Stimulated activated CD4-positive, alpha-beta T cell treated with anti-CD3 and anti-CD28 coated beads, Interleukin-4, amount 100 ng/mL, for 24 hours (primary cell): ENCODE measurements around the gene BMP5.
"Not testable (repeated sequence)": the region's sequence is repeated elsewhere in the genome, so short reads cannot be mapped to it uniquely, and the experiment has no call there.

ENCODE experiments used
- DNase-seq: peaks from one replicate; pipeline ENCODE4 v3.0.0-alpha.2; 2020

The BMP5 gene

DNA sequence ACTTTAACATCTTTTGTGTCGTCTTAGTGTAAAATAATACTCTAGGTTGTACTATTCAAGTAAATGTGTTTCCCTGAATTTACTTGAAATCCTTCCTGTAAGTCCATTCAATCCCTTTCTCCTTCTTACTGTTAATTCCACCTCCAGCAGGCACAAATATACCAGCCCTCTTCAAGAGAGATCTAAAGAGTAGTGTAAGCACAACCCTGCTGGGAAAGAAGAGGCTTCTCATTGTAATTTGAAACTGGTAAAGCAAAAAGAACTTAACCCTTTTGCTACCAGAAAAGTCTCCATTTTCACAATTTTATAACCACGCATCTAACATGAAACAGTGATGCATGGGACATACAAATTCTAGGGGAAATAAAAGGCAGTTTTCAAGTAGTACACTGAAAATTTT lies at the start of gene BMP5:
Gene BMP5 (minus strand): TSS at position 191 of the 400 bp plus-strand sequence. CDS start 725 bp downstream, outside the sequence.
- DNase-seq = no peak

DNA sequence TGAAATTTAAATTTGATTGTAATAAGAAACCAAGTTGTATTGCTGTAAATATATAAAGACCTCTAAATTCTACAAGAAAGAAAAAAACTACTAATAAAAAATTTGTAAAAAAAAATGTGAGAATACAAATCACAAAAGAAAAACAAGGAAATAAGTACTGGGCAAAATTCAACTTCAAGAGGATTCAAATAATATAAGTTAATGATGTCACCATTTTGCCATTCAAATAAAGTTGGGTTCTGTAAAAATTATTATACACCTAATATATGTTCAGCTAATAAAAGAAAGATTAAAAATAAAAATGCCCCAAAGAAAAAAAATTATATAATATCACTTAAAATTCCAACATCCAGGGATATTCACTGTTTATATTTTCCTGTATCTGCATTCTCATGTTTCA lies 47.0 kb upstream of the BMP5 start:
- no peak for DNase-seq

DNA sequence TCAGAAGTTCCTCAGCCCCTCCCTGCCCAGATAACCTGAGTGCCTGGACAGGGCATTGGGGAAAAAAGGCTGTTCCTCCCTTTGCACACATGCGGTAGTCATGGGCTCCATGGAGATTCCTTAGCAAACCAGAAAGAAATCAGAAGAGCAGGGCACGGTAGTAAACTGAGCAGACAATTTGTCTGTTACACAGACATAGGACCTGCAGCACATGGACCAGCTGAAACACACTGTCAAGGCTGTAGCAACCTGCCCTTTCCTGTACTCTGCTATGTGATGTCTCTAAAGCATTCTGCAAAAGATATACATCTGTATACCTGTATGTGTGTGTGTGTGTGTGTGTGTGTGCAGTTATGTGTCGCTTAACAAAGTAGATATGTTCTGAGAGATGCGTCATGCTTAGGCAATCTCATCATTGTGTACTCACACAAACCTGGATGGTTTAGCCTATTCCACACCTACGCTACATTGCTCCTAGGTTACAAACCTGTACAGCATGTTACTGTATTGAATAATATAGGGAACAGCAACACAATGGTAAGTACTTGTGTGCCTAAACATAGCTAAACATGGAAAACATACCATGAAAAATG lies 44.4 kb upstream of the BMP5 start:
- no peak for DNase-seq

GRCh38 chr6:55918639-55919038 lies 43.2 kb upstream of the BMP5 start:
- DNase-seq = no peak

- no peak for DNase-seq
These were observed 42.5 kb upstream of the BMP5 start for GRCh38 chr6:55917751-55918415.

DNA sequence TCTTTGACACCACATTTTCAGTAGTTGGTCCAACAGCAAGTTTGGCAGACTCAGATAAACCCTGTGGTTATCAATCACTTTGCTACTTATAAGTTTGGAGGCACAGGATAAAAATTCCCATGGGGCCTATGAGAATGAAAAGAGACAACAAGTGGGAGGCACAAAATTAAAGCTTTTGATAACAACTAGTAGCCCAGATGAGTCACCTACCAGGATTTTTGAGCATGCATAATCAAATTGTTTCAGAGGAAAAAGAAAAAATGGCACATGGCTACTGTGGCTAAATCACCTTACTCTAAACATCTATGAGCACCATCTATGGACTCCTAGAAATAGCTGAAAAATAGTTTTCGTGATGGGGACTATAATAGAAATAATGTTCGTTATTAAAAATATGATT lies 40.8 kb upstream of the BMP5 start:
- no peak for DNase-seq

GRCh38 chr6:55913228-55914195 lies 38.1 kb upstream of the BMP5 start:
- DNase-seq = no peak

DNA sequence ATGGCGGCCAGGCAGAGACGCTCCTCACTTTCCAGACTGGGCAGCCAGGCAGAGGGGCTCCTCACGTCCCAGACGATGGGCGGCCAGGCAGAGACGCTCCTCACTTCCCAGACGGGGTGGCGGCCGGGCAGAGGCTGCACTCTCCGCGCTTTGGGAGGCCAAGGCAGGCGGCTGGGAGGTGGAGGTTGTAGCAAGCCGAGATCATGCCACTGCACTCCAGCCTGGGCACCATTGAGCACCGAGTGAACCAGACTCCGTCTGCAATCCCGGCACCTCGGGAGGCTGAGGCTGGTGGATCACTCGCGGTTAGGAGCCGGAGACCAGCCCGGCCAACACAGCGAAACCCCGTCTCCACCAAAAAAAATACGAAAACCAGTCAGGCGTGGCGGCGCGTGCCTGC lies 35.1 kb upstream of the BMP5 start:
- DNase-seq = not testable (repeated sequence)

DNA sequence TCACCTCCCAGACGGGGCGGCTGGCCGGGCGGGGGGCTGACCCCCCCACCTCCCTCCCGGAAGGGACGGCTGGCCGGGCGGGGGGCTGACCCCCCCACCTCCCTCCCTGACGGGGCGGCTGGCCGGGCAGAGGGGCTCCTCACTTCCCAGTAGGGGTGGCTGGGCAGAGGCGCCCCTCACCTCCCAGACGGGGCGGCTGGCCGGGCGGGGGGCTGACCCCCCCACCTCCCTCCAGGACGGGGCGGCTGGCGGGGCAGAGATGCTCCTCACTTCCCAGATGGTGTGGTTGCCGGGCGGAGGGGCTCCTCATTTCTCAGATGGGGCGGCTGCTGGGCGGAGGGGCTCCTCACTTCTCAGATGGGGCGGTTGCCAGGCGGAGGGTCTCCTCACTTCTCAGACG lies 34.5 kb upstream of the BMP5 start:
- not testable (repeated sequence) for DNase-seq

DNA sequence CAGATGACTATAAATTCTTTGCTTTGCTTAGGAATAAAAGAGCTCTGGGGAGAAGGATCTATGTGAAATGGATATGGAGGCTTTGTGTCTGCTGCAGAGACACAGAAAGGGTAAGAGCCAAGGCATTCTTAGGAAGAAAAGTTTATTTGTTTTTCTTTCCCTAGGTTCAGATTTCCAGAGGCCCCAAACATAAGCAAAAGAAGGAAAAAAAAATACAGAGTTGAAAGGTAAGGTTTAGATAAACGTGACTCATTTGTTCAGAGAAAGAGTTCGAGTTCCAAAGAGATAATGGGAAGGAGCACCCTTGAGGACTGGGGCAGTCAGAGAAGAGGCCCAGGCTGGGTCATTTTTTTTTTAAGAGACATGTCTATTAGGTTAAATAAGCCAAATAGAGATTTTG lies 27.4 kb upstream of the BMP5 start:
- DNase-seq = no peak

GRCh38 chr6:55901765-55902270 lies 26.4 kb upstream of the BMP5 start:
- no peak for DNase-seq

DNA sequence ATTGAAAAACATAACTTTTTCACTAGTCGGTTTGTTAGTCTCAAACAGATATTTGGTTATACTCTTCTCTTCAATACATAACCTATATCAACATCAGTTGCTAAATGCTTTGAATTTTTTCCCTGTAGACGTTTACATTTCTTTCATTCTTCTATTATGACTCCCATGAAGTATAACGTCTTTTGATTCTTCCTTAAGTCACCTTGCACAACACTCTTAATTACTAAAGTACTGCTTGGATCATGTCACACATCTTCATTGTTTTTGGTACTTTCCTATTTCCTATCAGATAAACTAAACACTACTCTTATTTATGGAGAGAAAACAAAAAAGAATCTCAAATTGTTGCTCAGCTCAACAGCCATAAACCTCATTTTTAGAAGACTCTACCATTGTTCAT lies 23.0 kb upstream of the BMP5 start:
- DNase-seq = no peak

DNA sequence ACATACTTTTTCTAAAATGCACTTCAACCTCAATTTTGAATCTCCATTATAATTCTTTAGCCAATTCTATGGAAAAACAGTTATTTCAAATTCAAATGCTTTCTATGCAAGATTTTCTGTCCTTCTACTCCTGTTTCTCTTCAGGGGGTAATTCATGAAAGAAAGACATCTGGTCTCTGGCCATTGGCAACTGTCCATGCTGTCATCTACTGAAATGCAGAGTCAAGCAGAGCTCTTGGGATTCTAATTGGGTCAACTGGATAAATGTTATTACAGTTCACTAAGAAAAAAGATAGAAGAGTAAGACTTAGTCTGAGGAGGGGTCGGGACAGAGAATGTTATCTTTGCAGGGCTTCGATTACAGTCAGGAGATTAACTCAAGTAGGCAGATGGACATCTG lies 22.0 kb upstream of the BMP5 start:
- no peak for DNase-seq

DNA sequence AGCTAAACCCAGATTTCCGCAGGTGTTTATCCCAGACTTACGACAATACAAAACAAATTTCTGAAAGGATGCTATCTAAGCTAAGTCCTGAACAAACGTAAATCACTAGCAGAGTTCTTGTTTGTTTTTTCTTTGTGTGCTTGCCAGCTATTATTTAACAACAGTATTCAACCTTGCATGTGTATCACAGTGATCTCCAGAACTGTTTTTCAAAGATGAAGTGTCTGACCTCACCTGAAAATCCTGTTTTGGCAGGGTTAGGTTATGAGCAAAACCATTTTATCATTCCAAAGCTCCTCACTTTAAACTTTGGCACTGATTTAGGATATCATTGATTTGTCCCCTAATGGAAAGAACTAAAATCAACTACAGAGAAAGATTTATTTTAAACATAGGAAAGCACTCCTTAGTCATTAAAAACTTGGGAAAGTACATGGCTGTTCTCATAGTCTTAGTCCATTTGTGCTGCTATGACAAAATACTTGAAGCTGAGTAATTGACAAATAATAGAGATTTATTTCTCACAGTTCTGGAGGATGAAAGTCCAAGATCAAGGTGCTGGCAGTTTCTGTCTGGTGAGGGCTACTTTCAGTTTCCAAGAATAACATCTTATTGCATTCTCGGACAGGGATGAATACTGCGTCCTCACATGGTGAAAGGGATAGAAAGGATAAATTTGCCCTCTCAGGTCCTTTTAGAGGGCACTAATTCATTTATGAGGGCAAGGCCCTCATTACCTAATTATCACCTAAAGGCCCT lies 20.8 kb upstream of the BMP5 start:
- no peak for DNase-seq

DNA sequence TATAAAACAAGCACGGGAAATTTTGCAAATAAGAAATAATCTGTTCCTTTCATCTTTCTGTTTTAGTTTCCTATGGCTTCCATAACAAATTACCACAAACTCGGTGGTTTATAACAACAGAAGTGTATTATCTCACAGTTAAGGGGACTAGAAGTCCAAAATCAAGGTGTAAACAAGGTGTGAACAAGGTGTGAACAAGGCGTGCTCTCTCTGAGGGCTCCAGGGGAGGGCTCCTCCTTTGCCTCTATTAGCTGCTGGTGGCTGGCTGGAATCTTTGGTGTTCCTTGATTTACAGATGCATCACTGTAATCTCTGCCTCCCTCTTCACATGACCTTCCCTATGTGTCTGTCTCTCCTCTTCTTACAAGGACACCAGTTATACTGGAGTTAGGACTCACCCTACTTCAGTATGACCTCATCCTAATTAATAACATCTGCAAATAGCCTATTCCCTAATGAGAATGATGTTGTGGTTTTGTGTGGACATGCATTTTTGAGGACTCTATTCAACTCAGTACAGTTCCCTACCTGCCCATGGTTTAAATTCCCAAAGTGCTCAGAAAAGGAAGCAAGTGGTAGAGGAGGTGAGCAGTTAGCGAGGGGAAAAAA lies 17.5 kb upstream of the BMP5 start:
- no peak for DNase-seq

- no peak for DNase-seq
These were observed 13.5 kb upstream of the BMP5 start for GRCh38 chr6:55888917-55889316.

GRCh38 chr6:55886185-55886836 lies 10.9 kb upstream of the BMP5 start:
- no peak for DNase-seq

GRCh38 chr6:55882718-55883569 lies 7.6 kb upstream of the BMP5 start:
- DNase-seq = no peak

DNA sequence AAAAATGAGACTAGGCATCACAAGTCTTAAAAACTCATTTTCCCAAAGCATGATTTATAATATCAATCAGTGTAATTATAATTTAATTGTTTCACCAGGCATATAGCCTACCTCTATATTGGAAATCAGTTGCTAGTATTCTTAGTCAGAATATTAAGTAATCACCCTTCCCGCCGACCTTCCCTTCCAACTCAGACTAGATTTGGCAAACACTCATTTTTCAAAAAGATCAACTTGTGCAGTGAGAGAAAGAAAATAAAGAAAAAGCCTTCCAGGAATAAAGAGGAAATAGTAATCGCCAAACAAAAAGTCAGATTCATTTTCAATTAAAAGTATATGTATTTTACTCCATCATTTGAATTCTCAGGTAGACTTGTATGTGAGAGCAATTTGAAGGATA lies 1.9 kb upstream of the BMP5 start:
- DNase-seq = no peak

DNA sequence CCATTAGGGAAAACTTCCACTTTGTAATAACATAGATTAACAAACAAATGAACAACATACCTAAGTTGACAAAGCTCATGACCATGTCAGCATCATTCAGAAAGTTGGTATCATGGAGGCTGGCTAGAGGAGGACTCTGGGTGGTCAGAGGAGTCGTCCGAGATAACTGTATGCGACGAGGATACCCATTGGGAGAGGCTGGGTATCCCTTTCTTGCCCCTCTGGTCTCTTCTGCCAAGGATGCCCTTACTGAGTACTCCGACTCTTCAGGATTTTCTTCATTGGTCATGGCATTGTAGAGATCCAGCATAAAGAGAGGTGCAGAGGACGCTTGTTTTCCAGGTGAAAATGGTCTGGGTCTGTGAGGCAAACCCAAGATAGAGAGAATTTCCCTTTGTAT lies 1.1 kb downstream of the BMP5 start:
- no peak for DNase-seq

DNA sequence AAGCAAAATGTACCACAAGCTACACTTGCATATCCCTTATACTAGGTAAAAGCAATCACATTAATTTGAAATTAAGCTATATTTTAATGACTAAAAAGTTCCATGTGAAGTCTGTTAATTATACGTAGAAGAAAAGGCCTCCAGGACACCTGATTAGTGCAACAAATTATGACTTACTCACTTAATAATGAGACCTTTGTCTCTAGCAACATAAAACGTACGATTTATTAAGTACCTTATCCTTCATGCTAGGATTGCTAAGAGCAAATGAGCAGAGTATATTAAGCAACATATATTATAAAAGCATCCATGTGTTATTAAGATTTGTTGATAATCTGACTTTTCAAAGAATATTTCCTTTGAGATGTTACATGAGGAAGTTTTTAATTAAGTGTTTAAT lies 2.5 kb downstream of the BMP5 start:
- DNase-seq = no peak
